ENCODE data around the gene PSMG3. TPM values are rescaled to one million over a fixed set of nuclear protein-coding genes. Genes with fewer than 3 reads are reported as not detected.

The PSMG3 gene
- total and polyA plus RNA-seq, 3 donors from 2014 or later, result 23.7 to 44.5 (median 39.1) TPM

- H3K27ac ChIP-seq, result no peak overlapping the region
- WGBS, 2 donors, result 83 to 86% methylated on average over 17 to 21 of the region's 21 CpGs
- no peaks in the 10 kb centered on the region for H3K36me3 ChIP-seq (ENCODE audit: low read depth, missing control alignments)
- H3K27me3 ChIP-seq, result no peaks in the 10 kb centered on the region
- H3K9me3 ChIP-seq, result no peaks in the 10 kb centered on the region
- intact Hi-C loops (cut with DNase I; ENCODE audit: low total_unique reads), result no loop called here
- H3K4me1 ChIP-seq, result peaks cover 29% of the 10 kb centered on the region
- TF ChIP-seq POLR2A (IDR thresholded peaks at IDR 0.05) (no peak), CTCF (IDR thresholded peaks at IDR 0.05) (no peak)
- no peak for DNase-seq
- no peak overlapping the region for H3K4me3 ChIP-seq
These were observed 27.5 kb downstream of the PSMG3 start for GRCh38 chr7:1542329-1542728.

- no peak for DNase-seq
- intact Hi-C loops (cut with DNase I; ENCODE audit: low total_unique reads), result no loop called here
- Histone ChIP-seq H3K27me3 (no peaks in the 10 kb centered on the region), H3K4me3 (no peak overlapping the region), H3K36me3 (ENCODE audit: low read depth, missing control alignments) (no peaks in the 10 kb centered on the region), H3K27ac (no peak overlapping the region), H3K4me1 (peaks cover 36% of the 10 kb centered on the region), H3K9me3 (no peaks in the 10 kb centered on the region)
- WGBS, 2 donors, result 85 to 92% methylated on average over 16 to 32 of the region's 33 CpGs
- TF ChIP-seq POLR2A (IDR thresholded peaks at IDR 0.05), result no peak
- TF ChIP-seq CTCF (IDR thresholded peaks at IDR 0.05), result no peak
These were observed 28.2 kb downstream of the PSMG3 start for GRCh38 chr7:1541431-1542162.

- H3K27ac ChIP-seq, result no peak overlapping the region
- H3K36me3 ChIP-seq (ENCODE audit: low read depth, missing control alignments), result no peaks in the 10 kb centered on the region
- 93 to 100% methylated on average over 2 to 31 of the region's 31 CpGs for WGBS, 2 donors
- DNase-seq, result no peak
- H3K27me3 ChIP-seq, result no peaks in the 10 kb centered on the region
- H3K9me3 ChIP-seq, result no peaks in the 10 kb centered on the region
- TF ChIP-seq CTCF (IDR thresholded peaks at IDR 0.05) (no peak), POLR2A (IDR thresholded peaks at IDR 0.05) (no peak)
- intact Hi-C loops (cut with DNase I; ENCODE audit: low total_unique reads), result no loop called here
- peaks cover 38% of the 10 kb centered on the region for H3K4me1 ChIP-seq
- H3K4me3 ChIP-seq, result no peak overlapping the region
These were observed 29.0 kb downstream of the PSMG3 start for GRCh38 chr7:1540776-1541271.

- no peak overlapping the region for H3K27ac ChIP-seq
- TF ChIP-seq POLR2A (IDR thresholded peaks at IDR 0.05) (no peak), CTCF (IDR thresholded peaks at IDR 0.05) (no peak)
- no peaks in the 10 kb centered on the region for H3K36me3 ChIP-seq (ENCODE audit: low read depth, missing control alignments)
- H3K27me3 ChIP-seq, result no peaks in the 10 kb centered on the region
- H3K4me3 ChIP-seq, result no peak overlapping the region
- no peaks in the 10 kb centered on the region for H3K9me3 ChIP-seq
- no peak for DNase-seq
- peaks cover 31% of the 10 kb centered on the region for H3K4me1 ChIP-seq
- intact Hi-C loops (cut with DNase I; ENCODE audit: low total_unique reads), result no loop called here
- 96% methylated on average over 42 to 73 of the region's 73 CpGs for WGBS, 2 donors
These were observed 29.7 kb downstream of the PSMG3 start for GRCh38 chr7:1539882-1540775.

Data from testis (tissue), 3 donors.